ENCODE data around the gene SNTG2. TPM values are rescaled to one million over a fixed set of nuclear protein-coding genes. Genes with fewer than 3 reads are reported as not detected.
"Not testable (repeated sequence)": the region's sequence is repeated elsewhere in the genome, so short reads cannot be mapped to it uniquely, and the experiment has no call there.

Gene SNTG2
- total RNA-seq, 1 donor from 2014 or later, result 1.9 TPM

DNA sequence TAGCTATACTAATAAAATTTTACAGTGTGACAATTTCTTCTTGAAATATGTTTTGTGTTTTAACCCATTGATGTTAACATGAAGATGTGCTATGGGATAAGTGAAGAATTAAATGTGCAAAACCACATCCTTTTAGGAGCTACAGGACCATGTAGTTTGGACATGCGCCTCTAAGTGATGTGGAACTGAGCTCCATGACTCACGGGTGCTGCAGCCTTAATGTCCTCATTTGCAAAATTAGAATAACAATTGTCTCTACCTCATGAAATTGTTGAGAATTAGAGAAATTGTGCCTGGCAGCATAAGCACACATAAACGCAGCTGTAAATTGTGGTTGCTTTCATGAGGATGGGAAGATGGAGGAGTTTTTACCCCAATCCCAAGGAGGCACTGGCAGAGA lies 431.0 kb downstream of the SNTG2 start:
- peaks cover 11% of the 10 kb centered on the region for H3K27me3 Mint-ChIP-seq (ENCODE audit: low read depth, unreplicated experiment)
- H3K9me3 ChIP-seq (ENCODE audit: insufficient read depth, low read depth, low read length), result no peaks in the 10 kb centered on the region
- no peaks in the 10 kb centered on the region for H3K79me2 ChIP-seq (ENCODE audit: insufficient read depth, low read length)
- no peak overlapping the region for H3K9ac ChIP-seq (ENCODE audit: low read length)
- H3K27ac Mint-ChIP-seq (ENCODE audit: unreplicated experiment), result no peak overlapping the region
- no peaks in the 10 kb centered on the region for H3K27me3 ChIP-seq (ENCODE audit: insufficient read depth, low read length)
- H3K4me3 Mint-ChIP-seq (ENCODE audit: unreplicated experiment), result no peak overlapping the region
- TF ChIP-seq, protein P1, sequence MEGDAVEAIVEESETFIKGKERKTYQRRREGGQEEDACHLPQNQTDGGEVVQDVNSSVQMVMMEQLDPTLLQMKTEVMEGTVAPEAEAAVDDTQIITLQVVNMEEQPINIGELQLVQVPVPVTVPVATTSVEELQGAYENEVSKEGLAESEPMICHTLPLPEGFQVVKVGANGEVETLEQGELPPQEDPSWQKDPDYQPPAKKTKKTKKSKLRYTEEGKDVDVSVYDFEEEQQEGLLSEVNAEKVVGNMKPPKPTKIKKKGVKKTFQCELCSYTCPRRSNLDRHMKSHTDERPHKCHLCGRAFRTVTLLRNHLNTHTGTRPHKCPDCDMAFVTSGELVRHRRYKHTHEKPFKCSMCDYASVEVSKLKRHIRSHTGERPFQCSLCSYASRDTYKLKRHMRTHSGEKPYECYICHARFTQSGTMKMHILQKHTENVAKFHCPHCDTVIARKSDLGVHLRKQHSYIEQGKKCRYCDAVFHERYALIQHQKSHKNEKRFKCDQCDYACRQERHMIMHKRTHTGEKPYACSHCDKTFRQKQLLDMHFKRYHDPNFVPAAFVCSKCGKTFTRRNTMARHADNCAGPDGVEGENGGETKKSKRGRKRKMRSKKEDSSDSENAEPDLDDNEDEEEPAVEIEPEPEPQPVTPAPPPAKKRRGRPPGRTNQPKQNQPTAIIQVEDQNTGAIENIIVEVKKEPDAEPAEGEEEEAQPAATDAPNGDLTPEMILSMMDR (IDR thresholded peaks at IDR 0.05; ENCODE audit: insufficient read depth, low read depth, low read length), result no peak
- peaks cover 6% of the 10 kb centered on the region for H3K9me3 Mint-ChIP-seq (ENCODE audit: unreplicated experiment)
- H4K20me1 ChIP-seq (ENCODE audit: insufficient read depth, low read length), result no peaks in the 10 kb centered on the region
- no peak overlapping the region for H3K27ac ChIP-seq (ENCODE audit: low read depth, low read length)
- H3K4me1 Mint-ChIP-seq (ENCODE audit: low read depth, unreplicated experiment), result no peaks in the 10 kb centered on the region
- no peaks in the 10 kb centered on the region for H3K4me1 ChIP-seq (ENCODE audit: insufficient read depth, low read length)
- no peaks in the 10 kb centered on the region for H3K36me3 Mint-ChIP-seq (ENCODE audit: low read depth, unreplicated experiment)
- H2AFZ ChIP-seq (ENCODE audit: low read depth, low read length), result no peak overlapping the region
- H3K36me3 ChIP-seq (ENCODE audit: insufficient read depth, low read length), result no peaks in the 10 kb centered on the region
- H3K4me2 ChIP-seq (ENCODE audit: low read length), result no peak overlapping the region
- DNase-seq (ENCODE audit: low read depth) (no peak), FAIRE-seq (no peak)
- H3K4me3 ChIP-seq (ENCODE audit: insufficient read depth, low read depth, low read length), result no peak overlapping the region

DNA sequence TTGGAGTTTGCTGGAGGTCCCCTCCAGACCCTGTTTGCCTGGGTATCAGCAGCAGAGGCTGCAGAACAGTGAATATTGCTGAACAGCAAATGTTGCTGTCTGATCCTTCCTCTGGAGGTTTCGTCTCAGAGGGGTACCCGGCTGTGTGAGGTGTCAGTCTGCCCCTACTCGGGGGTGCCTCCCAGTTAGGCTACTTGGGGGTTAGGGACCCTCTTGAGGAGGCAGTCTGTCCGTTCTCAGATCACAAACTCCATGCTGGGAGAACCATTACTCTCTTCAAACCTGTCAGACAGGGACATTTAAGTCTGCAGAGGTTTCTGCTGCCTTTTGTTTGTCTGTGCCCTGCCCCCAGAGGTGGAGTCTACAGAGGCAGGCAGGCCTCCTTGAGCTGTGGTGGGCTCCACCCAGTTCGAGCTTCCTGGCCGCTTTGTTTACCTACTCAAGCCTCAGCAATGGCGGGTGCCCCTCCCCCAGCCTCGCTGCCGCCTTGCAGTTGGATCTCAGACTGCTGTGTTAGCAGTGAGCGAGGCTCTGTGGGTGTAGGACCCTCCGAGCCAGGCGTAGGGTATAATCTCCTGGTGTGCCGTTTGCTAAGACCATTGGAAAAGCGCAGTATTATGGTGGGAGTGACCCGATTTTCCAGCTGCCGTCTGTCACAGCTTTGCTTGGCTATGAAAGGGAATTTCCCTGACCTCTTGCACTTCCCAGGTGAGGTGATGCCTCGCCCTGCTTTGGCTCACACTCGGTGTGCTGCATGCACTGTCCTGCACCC lies 437.5 kb downstream of the SNTG2 start:
- not testable (repeated sequence) for H3K9ac ChIP-seq (ENCODE audit: low read length); H3K4me1 Mint-ChIP-seq (ENCODE audit: low read depth, unreplicated experiment); H2AFZ ChIP-seq (ENCODE audit: low read depth, low read length); H3K9me3 ChIP-seq (ENCODE audit: insufficient read depth, low read depth, low read length); H3K4me3 ChIP-seq (ENCODE audit: insufficient read depth, low read depth, low read length); H3K27ac ChIP-seq (ENCODE audit: low read depth, low read length); H3K36me3 ChIP-seq (ENCODE audit: insufficient read depth, low read length); H3K4me1 ChIP-seq (ENCODE audit: insufficient read depth, low read length); H3K36me3 Mint-ChIP-seq (ENCODE audit: low read depth, unreplicated experiment); H3K9me3 Mint-ChIP-seq (ENCODE audit: unreplicated experiment); H3K79me2 ChIP-seq (ENCODE audit: insufficient read depth, low read length); H3K4me3 Mint-ChIP-seq (ENCODE audit: unreplicated experiment); H3K4me2 ChIP-seq (ENCODE audit: low read length); H4K20me1 ChIP-seq (ENCODE audit: insufficient read depth, low read length); H3K27ac Mint-ChIP-seq (ENCODE audit: unreplicated experiment); H3K27me3 ChIP-seq (ENCODE audit: insufficient read depth, low read length); FAIRE-seq; DNase-seq (ENCODE audit: low read depth)
- peaks cover 11% of the 10 kb centered on the region for H3K27me3 Mint-ChIP-seq (ENCODE audit: low read depth, unreplicated experiment)

DNA sequence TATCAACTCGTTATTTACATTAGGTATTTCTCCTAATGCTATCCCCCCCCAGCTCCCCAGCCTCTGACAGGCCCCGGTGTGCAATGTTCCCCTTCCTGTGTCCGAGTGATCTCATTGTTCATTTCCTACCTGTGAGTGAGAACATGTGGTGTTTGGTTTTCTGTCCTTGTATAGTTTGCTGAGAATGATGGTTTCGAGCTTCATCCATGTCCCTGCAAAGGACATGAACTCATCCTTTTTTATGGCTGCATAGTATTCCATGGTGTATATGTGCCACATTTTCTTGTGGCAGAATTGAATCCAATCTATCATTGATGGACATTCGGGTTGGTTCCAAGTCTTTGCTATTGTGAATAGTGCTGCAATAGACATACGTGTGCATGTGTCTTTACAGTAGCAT lies 439.5 kb downstream of the SNTG2 start:
- H3K4me2 ChIP-seq (ENCODE audit: low read length); H3K79me2 ChIP-seq (ENCODE audit: insufficient read depth, low read length); H2AFZ ChIP-seq (ENCODE audit: low read depth, low read length); H3K9me3 Mint-ChIP-seq (ENCODE audit: unreplicated experiment); H3K9me3 ChIP-seq (ENCODE audit: insufficient read depth, low read depth, low read length); H3K27ac ChIP-seq (ENCODE audit: low read depth, low read length); H3K9ac ChIP-seq (ENCODE audit: low read length); H4K20me1 ChIP-seq (ENCODE audit: insufficient read depth, low read length); H3K36me3 Mint-ChIP-seq (ENCODE audit: low read depth, unreplicated experiment); H3K27ac Mint-ChIP-seq (ENCODE audit: unreplicated experiment); H3K4me1 Mint-ChIP-seq (ENCODE audit: low read depth, unreplicated experiment); DNase-seq (ENCODE audit: low read depth); H3K4me3 Mint-ChIP-seq (ENCODE audit: unreplicated experiment); FAIRE-seq; H3K36me3 ChIP-seq (ENCODE audit: insufficient read depth, low read length); H3K27me3 ChIP-seq (ENCODE audit: insufficient read depth, low read length); H3K4me3 ChIP-seq (ENCODE audit: insufficient read depth, low read depth, low read length); H3K4me1 ChIP-seq (ENCODE audit: insufficient read depth, low read length): not testable (repeated sequence)
- H3K27me3 Mint-ChIP-seq (ENCODE audit: low read depth, unreplicated experiment), result peaks cover 17% of the 10 kb centered on the region
